HG03196 (cell line): ENCODE data around the gene AK6.
A peak's percentile ranks its signal among the peaks of the same experiment; 100 is the strongest.
"Not testable (repeated sequence)": the region's sequence is repeated elsewhere in the genome, so short reads cannot be mapped to it uniquely, and the experiment has no call there.

ENCODE experiments used
- ATAC-seq: cut with Tn5 transposase; IDR thresholded peaks from one replicate; pipeline ENCODE4 v1.9.1; 2021; ENCODE audit not compliant: unreplicated experiment

AK6 gene

GRCh38 chr5:69341520-69342161, 27.7 kb downstream of the AK6 start:
- no peak for ATAC-seq

GRCh38 chr5:69335341-69335935, 33.9 kb downstream of the AK6 start:
- no peak for ATAC-seq

DNA sequence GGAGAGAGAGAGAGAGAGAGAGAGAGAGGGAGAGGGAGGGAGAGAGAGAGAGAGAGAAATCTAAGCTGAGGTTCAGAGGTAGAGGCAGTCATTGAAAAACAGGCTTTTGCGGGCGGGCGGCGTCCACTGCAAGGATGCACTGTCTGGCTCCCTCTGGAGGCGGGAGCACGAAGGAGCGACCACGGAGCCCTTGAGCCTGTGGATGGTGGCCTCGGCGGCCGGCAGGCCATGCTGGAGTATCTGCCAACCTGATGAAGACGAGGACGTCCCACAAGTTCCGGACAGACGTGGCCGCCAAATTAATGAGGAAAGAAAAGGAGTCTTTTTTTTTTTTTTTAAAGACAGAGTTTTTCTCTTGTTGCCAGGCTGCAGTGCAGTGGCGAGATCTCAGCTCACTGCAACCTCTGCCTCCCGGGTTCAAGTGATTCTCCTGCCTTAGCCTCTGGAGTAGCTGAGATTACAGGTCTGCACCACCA, 34.5 kb downstream of the AK6 start:
- peak; percentile 35 for ATAC-seq

DNA sequence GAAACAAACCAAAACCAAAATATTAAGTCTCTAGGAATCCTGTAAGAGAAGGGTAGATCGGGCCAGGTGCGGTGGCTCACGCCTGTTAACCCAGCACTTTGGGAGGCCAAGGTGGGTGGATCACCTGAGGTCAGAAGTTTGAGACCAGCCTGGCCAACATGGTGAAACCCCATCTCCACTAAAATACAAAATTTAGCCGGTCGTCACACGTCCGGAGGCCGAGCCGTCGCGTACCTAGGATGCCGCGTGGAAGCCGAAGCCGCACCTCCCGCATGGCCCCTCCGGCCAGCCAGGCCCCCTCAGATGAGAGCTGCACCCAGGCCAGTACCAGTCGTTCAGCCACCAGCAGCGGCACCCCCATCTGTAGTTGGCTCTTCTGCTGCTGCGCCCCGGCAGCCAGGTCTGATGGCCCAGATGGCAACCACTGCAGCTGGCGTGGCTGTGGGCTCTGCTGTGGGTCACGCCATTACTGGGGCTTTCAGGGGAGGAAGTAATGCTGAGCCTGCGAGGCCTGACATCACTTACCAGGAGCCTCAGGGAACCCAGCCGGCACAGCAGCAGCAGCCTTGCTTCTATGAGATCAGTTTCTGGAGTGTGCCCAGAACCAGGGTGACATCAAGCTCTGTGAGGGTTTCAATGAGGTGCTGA, 35.5 kb downstream of the AK6 start:
- ATAC-seq = not testable (repeated sequence)

- no peak for ATAC-seq
These were observed 37.5 kb downstream of the AK6 start for GRCh38 chr5:69331528-69332445.

DNA sequence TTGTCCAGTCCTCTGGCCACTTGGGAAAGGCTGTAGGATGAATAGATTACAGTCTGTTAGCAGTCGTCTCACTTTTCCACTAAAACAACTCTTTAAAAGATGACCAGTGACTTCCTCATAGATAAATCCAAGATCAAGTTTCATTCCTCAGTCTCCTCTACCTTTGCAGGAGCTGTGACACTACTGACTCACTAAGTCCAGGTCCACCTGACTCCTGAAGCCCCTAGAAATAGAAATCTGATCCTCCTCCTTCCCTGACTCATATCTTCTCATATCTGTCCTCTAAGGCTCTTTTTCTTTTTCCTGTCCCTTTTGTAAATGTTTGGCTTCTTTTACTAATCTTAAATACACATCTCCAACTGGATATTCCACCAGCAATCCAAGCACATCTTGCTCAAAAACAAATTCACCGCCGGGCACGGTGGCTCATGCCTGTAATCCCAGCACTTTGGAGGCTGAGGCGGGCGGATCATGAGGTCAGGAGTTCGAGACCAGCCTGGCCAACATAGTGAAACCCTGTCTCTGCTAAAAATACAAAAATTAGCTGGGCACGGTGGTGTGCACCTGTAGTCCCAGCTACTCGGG, 39.3 kb downstream of the AK6 start:
- ATAC-seq = no peak

GRCh38 chr5:69326365-69326764, 43.0 kb downstream of the AK6 start:
- no peak for ATAC-seq

DNA sequence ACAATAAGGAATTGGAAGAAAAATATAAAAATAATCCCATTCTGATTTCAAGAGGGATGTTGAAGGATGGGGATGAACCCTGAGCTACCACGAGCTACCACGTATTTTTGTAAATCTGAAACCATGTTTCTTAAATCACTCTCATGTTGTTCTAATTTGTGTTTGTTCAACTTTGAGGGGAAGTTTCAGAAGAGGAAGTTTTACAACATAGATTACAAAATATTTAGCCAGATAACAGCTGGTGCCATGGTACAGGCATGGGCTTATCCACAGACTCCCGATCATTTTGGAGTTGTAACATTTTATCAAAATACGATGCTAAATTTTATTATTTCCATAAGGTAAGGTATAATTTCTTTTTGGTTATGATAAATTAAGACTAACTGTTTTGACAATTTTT, 51.9 kb downstream of the AK6 start:
- ATAC-seq = no peak

- ATAC-seq = no peak
These were observed 53.3 kb downstream of the AK6 start for GRCh38 chr5:69315972-69316371.

DNA sequence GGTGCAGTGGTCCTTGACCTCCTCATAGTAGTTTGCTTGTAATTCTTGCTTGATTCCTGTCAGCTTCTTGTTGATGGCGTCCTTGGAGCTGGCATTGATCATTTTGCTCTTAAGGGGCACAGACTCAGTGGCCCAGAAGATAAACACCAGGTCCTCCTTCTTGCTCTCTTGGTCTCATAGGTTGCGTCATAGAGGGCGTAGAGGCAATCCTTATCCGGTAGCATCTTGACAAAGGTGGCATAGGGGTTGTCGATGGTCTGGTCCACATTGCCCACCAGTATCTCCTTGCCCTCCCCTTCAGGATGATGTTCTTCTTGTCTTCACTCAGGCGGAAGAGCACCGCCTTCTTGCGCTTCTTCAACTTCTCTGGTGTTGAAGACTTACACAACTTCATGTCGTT, 55.9 kb downstream of the AK6 start:
- ATAC-seq = no peak

DNA sequence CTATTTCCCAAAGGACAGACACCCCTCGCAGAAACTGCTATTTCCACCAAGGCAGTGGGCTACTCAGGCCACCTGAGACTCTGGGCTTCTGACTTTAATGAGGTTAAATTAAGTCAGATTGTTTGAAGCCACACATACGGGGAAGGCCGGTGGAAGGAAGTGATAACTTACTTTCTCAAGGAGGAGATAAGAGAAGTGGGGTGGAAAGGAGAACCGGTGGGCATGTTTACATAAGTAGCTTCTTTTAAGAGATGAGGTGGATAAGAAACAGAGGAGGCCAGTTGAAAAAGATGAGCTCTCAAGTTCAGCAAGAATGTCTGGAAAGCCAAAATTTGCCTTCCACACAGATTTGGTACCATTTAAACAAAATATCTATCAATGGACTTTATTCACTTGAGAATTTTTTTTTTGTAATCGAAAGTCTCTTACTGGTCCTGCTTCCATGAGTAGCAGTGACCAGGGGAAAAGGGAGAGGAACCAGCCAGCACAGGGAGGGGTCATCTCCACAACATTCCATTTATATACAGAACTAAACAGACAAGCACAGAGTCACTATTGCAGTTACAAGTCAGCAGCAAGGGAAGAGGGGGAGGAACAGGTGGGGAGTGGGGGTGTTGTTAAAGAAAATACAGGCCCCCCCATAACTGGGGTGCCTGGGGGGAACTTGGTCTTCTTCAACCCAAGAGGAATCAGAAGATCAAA, 56.7 kb downstream of the AK6 start:
- ATAC-seq = no peak

GRCh38 chr5:69309380-69309779, 59.9 kb downstream of the AK6 start:
- no peak for ATAC-seq

DNA sequence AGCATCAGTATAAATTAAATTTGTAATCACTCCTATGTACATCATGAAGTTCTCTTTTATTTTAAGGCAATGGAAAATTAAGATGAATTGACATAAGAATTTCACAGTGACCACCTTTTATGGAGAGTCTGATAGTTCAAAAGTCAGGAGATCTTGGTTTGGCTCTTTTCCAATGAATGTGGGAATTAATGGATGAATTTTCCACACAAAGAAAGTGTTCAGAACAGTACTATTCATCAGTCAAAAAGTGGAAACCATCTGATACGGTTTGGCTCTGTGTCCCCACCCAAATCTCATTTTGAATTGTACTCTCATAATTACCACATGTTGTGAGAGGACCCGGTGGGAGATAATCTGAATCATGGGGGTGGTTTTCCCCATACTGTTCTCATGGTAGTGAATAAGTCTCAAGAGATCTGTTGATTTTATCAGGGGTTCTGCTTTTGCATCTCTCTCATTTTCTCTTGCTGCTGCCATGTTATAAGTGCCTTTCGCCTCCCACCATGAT, 61.2 kb downstream of the AK6 start:
- no peak for ATAC-seq

GRCh38 chr5:69305512-69305911, 63.8 kb downstream of the AK6 start:
- no peak for ATAC-seq
